GM10266 (cell line): ENCODE measurements around the gene TMBIM1.
"Not testable (repeated sequence)": the region's sequence is repeated elsewhere in the genome, so short reads cannot be mapped to it uniquely, and the experiment has no call there.

Experiments
- DNase-seq: peaks from one replicate; pipeline ENCODE4 v3.0.0; 2012; ENCODE audit errors: extremely low spot score
- CTCF ChIP-seq: IDR thresholded peaks from 2 replicates; pipeline ENCODE4 v1.5.1; 2012; ENCODE audit warnings: mild to moderate bottlenecking, low read depth; ENCODE audit not compliant: control insufficient read depth, insufficient read depth; ENCODE audit errors: missing control alignments

The TMBIM1 gene

GRCh38 chr2:218317835-218318234 is 25.5 kb upstream of the TMBIM1 start:
- no peak for DNase-seq
- no peak for TF ChIP-seq CTCF

- TF ChIP-seq CTCF = no peak
- no peak for DNase-seq
These were observed 25.0 kb upstream of the TMBIM1 start for GRCh38 chr2:218317303-218317630.

GRCh38 chr2:218315397-218315796 is 23.1 kb upstream of the TMBIM1 start:
- DNase-seq = no peak
- no peak for TF ChIP-seq CTCF

- DNase-seq = not testable (repeated sequence)
These were observed 22.5 kb upstream of the TMBIM1 start for GRCh38 chr2:218314764-218315163.

- DNase-seq = no peak
- TF ChIP-seq CTCF = no peak
These were observed 21.1 kb upstream of the TMBIM1 start for GRCh38 chr2:218313356-218313755.

- DNase-seq = no peak
These were observed 20.0 kb upstream of the TMBIM1 start for GRCh38 chr2:218312267-218312756.

GRCh38 chr2:218311541-218312266 is 19.4 kb upstream of the TMBIM1 start:
- DNase-seq = not testable (repeated sequence)

More at GRCh38 chr2:218312267-218312756, 20.0 kb upstream of the TMBIM1 start:
- no peak for TF ChIP-seq CTCF

GRCh38 chr2:218310853-218311540 is 18.7 kb upstream of the TMBIM1 start:
- no peak for TF ChIP-seq CTCF
- DNase-seq = no peak
